Sigmoid colon (tissue), 7 donors: ENCODE results near the gene MYOD1. TPM values are rescaled to one million over a fixed set of nuclear protein-coding genes. Genes with fewer than 3 reads are reported as not detected.
A peak's percentile ranks its signal among the peaks of the same experiment; 100 is the strongest.

ENCODE experiments used
- DNase-seq: peaks from one replicate; pipeline ENCODE4 v3.0.0-alpha.2; 2019
- H3K27ac ChIP-seq, 4 donors: fragments of 200-600 bp; sonication (generic); one replicate each; pipeline ENCODE4 v1.5.1; 2016 to 2019; ENCODE audit warnings: mild to moderate bottlenecking in 1 of 4
- H3K27me3 ChIP-seq, 3 donors: fragments of 200-600 bp; sonication (generic); one replicate each; pipeline ENCODE4 v1.5.1; 2019; ENCODE audit warnings: mild to moderate bottlenecking in 1 of 3
- H3K36me3 ChIP-seq, 4 donors: fragments of 200-600 bp; sonication (generic); one replicate each; pipeline ENCODE4 v1.5.1; 2016 to 2019
- H3K4me1 ChIP-seq, 4 donors: fragments of 200-600 bp; sonication (generic); one replicate each; pipeline ENCODE4 v1.5.1; 2017 to 2019
- H3K4me3 ChIP-seq, 4 donors: fragments of 200-600 bp; sonication (generic); one replicate each; pipeline ENCODE4 v1.5.1; 2017 to 2019; ENCODE audit warnings: mild to moderate bottlenecking in 2 of 4, moderate library complexity in 1 of 4
- H3K9me3 ChIP-seq, 4 donors: fragments of 200-600 bp in 3 of 4; sonication (generic) in 3 of 4; one replicate each; pipeline versions ENCODE4 v1.5.1 to v1.6.1; 2013 to 2019
- EP300 ChIP-seq, 4 donors: sonication (generic); formaldehyde crosslinking; IDR thresholded peaks; one replicate each; pipeline ENCODE4 v1.6.1; 2017; ENCODE audit warnings: antibody characterized with exemption in 4 of 4
- POLR2A ChIP-seq, 2 donors: fragments of 450-650 bp; IDR thresholded peaks; one replicate each; pipeline ENCODE4 v1.6.1; 2016; ENCODE audit warnings: antibody characterized with exemption in 2 of 2, mild to moderate bottlenecking in 2 of 2, moderate library complexity in 2 of 2
- POLR2AphosphoS5 ChIP-seq, 4 donors: sonication (generic); formaldehyde crosslinking; IDR thresholded peaks; one replicate each; pipeline ENCODE4 v1.6.1; 2017; ENCODE audit warnings: antibody characterized with exemption in 4 of 4
- WGBS, 2 donors: extraction: QIAGEN DNeasy Blood & Tissue Kit; methylation state at CpG; one replicate each; pipeline ENCODE4 v1.1.7; 2013; 5-methylcytosine and 5-hydroxymethylcytosine counted together
- intact Hi-C: fragments of 100-400 bp; cut with DNase I; formaldehyde crosslinking; loops from one replicate; pipeline ENCODE4 v1.15.1; 2023
- polyA plus RNA-seq, 3 donors: library from polyadenylated mRNA; stranded (reverse); fragments of 200-250 nt; gene quantifications; one replicate each; pipeline ENCODE4 v1.2.3, GENCODE V29; 2013
- total RNA-seq, 4 donors: library from RNA; depleted of rRNA; stranded (reverse); fragments of >200 nt; gene quantifications; one replicate each; pipeline ENCODE4 v1.1.0, GENCODE V29; 2016
- TF ChIP-seq, protein P1 (sequence below), 4 experiments: fragments of 450-650 bp in 3 of 4; fragments of 200-600 bp in 1 of 4; IDR thresholded peaks; one replicate each; pipeline ENCODE4 v1.5.1; 2016 to 2019; ENCODE audit warnings: antibody characterized with exemption in 4 of 4, mild to moderate bottlenecking in 3 of 4, moderate library complexity in 2 of 4
- donor health status: healthy with polysubstance abuse.
- donor health status: Bipolar disorder and iron deficiency.
- donor health status: healthy.

Gene MYOD1
- total RNA-seq (not detected), polyA plus RNA-seq (not detected)

DNA sequence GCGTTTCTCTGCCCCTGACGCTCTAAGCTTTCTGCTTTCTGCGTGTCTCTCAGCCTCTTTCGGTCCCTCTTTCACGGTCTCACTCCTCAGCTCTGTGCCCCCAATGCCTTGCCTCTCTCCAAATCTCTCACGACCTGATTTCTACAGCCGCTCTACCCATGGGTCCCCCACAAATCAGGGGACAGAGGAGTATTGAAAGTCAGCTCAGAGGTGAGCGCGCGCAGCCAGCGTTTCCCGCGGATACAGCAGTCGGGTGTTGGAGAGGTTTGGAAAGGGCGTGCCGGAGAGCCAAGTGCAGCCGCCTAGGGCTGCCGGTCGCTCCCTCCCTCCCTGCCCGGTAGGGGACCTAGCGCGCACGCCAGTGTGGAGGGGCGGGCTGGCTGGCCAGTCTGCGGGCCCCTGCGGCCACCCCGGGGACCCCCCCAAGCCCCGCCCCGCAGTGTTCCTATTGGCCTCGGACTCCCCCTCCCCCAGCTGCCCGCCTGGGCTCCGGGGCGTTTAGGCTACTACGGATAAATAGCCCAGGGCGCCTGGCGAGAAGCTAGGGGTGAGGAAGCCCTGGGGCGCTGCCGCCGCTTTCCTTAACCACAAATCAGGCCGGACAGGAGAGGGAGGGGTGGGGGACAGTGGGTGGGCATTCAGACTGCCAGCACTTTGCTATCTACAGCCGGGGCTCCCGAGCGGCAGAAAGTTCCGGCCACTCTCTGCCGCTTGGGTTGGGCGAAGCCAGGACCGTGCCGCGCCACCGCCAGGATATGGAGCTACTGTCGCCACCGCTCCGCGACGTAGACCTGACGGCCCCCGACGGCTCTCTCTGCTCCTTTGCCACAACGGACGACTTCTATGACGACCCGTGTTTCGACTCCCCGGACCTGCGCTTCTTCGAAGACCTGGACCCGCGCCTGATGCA, at the start of gene MYOD1:
MYOD1 (plus strand) TSS at position 544 of the 910 bp plus-strand sequence; CDS start at position 756, 212 bp downstream.
- peak; percentile 63 for DNase-seq
- intact Hi-C loops = no loop called here
- H3K4me3 ChIP-seq = no peak within 1 kb of the TSS
- TF ChIP-seq EP300 (IDR thresholded peaks at IDR 0.05) = no peak
- TF ChIP-seq, protein P1, sequence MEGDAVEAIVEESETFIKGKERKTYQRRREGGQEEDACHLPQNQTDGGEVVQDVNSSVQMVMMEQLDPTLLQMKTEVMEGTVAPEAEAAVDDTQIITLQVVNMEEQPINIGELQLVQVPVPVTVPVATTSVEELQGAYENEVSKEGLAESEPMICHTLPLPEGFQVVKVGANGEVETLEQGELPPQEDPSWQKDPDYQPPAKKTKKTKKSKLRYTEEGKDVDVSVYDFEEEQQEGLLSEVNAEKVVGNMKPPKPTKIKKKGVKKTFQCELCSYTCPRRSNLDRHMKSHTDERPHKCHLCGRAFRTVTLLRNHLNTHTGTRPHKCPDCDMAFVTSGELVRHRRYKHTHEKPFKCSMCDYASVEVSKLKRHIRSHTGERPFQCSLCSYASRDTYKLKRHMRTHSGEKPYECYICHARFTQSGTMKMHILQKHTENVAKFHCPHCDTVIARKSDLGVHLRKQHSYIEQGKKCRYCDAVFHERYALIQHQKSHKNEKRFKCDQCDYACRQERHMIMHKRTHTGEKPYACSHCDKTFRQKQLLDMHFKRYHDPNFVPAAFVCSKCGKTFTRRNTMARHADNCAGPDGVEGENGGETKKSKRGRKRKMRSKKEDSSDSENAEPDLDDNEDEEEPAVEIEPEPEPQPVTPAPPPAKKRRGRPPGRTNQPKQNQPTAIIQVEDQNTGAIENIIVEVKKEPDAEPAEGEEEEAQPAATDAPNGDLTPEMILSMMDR (IDR thresholded peaks at IDR 0.05) = no peak
- no peak for TF ChIP-seq POLR2A (IDR thresholded peaks at IDR 0.05)
- no peak for TF ChIP-seq POLR2AphosphoS5 (IDR thresholded peaks at IDR 0.05)
- 6 to 16% methylated on average over 68 of the region's 68 CpGs for WGBS, 2 donors
- H3K27me3 ChIP-seq = peaks cover 33 to 91% (median 73%) of the 10 kb centered on the region in 3 donors
- H3K4me1 ChIP-seq = peaks cover 0 to 32% (median 18%) of the 10 kb centered on the region in 4 donors
- no peak within 1 kb of the TSS for H3K27ac ChIP-seq
- H3K36me3 ChIP-seq = no peaks in the 10 kb centered on the region
- H3K9me3 ChIP-seq = no peaks in the 10 kb centered on the region

DNA sequence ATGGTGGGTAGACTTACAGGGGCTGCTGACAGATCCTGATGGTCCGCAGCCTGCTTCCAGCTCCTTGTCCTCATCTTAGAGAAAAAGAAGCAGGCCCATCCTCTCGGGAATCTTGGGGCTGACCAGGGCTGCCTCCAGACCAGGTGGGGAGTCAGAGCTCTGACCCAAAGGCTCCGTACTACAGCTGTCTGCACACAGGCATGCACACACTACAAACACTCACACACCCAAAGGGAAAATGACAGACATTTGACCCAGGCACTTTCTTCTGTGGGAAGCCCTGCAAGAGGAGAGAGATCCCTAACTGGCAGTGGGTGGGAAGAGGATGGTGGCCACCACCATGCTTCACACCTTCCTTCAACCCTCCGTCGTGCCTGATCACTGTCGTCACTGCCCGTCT, 46.9 kb upstream of the MYOD1 start:
- H3K27ac ChIP-seq = no peak overlapping the region
- peaks cover 0 to 6% (median 0%) of the 10 kb centered on the region in 4 donors for H3K9me3 ChIP-seq
- intact Hi-C loops = no loop called here
- H3K4me3 ChIP-seq = no peak overlapping the region
- no peaks in the 10 kb centered on the region for H3K36me3 ChIP-seq
- H3K27me3 ChIP-seq = no peaks in the 10 kb centered on the region
- TF ChIP-seq, protein P1 (IDR thresholded peaks at IDR 0.05) = no peak
- no peak for TF ChIP-seq POLR2AphosphoS5 (IDR thresholded peaks at IDR 0.05)
- no peak for TF ChIP-seq POLR2A (IDR thresholded peaks at IDR 0.05)
- no peak for TF ChIP-seq EP300 (IDR thresholded peaks at IDR 0.05)
- 85 to 90% methylated on average over 7 of the region's 7 CpGs for WGBS, 2 donors
- DNase-seq = no peak
- no peaks in the 10 kb centered on the region for H3K4me1 ChIP-seq

DNA sequence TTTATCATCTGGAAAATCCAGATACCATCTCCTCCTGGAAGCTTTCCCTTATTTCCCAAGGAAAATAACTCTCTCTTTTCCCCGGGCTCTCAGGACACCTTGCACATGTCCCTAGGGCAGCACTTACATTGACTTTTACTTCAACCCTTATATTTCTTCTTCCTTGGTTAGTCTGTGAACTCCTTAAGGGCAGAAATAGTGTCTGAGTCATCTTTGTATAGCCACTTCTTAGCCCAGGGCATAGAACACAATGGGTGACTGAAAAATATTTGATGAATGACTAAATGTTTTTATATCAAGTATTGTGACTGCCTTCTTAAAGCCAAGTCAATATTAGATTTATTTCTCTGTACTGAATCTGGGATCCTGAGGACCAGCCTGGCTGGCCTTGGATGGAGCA, 45.4 kb upstream of the MYOD1 start:
- intact Hi-C loops = no loop called here
- H3K9me3 ChIP-seq = peaks cover 0 to 6% (median 0%) of the 10 kb centered on the region in 4 donors
- 87 to 88% methylated on average over 1 of the region's 1 CpG for WGBS, 2 donors
- TF ChIP-seq POLR2A (IDR thresholded peaks at IDR 0.05) = no peak
- no peak for TF ChIP-seq EP300 (IDR thresholded peaks at IDR 0.05)
- H3K4me3 ChIP-seq = no peak overlapping the region
- no peaks in the 10 kb centered on the region for H3K36me3 ChIP-seq
- DNase-seq = no peak
- no peaks in the 10 kb centered on the region for H3K4me1 ChIP-seq
- no peak overlapping the region for H3K27ac ChIP-seq
- H3K27me3 ChIP-seq = no peaks in the 10 kb centered on the region

GRCh38 chr11:17682848-17683247, 36.5 kb upstream of the MYOD1 start:
- intact Hi-C loops = no loop called here
- no peak for DNase-seq

More at GRCh38 chr11:17682848-17683247, 36.5 kb upstream of the MYOD1 start:
- Histone ChIP-seq H3K27me3 (peaks cover 0 to 5% (median 0%) of the 10 kb centered on the region in 3 donors), H3K36me3 (no peaks in the 10 kb centered on the region), H3K27ac (no peak overlapping the region), H3K4me1 (no peaks in the 10 kb centered on the region), H3K4me3 (no peak overlapping the region), H3K9me3 (no peaks in the 10 kb centered on the region)
- TF ChIP-seq EP300 (IDR thresholded peaks at IDR 0.05) = no peak
- TF ChIP-seq, protein P1 (IDR thresholded peaks at IDR 0.05) = no peak
- no peak for TF ChIP-seq POLR2A (IDR thresholded peaks at IDR 0.05)
- no peak for TF ChIP-seq POLR2AphosphoS5 (IDR thresholded peaks at IDR 0.05)
